Right hindlimb (tissue), 1 donor: ENCODE measurements around the gene MAP3K1.

Experiments used
- DNase-seq: peaks from one replicate; pipeline ENCODE4 v3.0.0-alpha.2; 2018

Gene MAP3K1

DNA sequence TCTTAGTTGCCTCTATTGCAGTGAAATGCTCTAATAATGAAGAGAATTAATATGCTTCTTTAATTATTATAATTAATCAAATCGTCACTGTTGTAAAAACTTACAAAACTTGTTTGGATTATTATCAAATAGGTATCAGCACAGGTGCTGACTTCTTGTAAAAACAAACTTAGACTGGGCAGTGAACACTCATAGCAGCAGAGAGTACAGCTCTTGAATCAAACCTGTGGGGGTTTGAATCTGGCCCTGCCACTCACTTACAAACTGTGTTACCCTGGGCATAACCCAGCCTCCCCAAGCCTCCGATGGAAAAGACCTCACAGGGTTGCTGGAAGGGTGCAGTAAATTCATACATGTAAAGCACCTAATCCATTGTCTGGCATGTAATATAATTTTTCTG, 35.1 kb downstream of the MAP3K1 start:
- no peak for DNase-seq

DNA sequence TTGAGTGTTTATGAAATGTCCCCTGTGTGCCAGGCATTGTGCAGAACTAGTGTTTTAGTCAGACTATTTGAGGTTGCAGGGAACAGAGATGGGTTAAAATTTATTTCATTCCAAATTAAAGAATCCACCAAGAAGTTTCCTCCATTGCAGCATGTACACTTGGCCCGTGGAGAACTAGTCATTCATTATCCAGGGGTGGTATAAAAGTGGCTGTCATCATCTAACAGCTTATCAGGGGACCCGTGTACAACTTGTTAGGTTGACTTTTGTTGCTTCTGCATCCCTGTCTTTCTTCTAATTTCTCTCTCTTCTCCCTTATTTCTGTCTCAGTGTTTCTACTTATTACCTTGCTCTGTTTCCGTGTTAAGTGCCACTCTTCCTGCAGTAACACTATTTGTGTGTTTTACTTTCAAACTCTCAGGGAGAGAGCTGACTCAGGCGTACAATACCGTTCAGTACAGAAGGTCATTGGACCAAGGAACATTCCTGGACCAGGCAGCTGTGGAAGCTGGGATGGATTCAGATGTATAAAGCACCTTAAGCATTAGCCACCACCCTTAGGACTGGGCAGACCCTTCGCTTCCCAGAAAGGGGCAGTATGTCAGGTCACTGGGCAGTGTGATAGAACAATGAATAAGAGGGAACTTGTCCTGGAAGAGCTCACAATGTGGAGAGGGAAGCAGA, 36.1 kb downstream of the MAP3K1 start:
- DNase-seq: no peak

- DNase-seq: no peak
Observed at GRCh38 chr5:56852228-56853000, 37.1 kb downstream of the MAP3K1 start.

GRCh38 chr5:56853698-56854097, 38.3 kb downstream of the MAP3K1 start:
- no peak for DNase-seq

DNA sequence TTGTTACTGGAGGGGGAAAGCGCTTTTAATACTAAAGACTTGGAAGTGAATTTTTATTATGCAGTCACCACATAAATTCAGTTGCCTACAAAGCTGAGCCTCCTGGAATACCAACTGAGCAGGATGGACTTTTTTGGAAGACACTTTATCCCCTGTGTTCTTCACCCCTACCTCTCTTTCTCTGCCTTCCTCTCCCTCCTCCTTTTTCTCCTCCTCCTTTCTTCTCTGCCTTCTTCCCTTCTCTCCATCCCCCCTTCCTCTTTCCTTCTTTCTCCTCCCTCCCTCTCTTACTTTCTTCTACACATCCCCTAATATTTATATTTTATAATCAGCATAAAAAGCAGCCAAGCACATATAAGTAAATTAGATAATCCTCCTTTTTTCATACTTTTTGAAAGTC, 39.6 kb downstream of the MAP3K1 start:
- no peak for DNase-seq

DNA sequence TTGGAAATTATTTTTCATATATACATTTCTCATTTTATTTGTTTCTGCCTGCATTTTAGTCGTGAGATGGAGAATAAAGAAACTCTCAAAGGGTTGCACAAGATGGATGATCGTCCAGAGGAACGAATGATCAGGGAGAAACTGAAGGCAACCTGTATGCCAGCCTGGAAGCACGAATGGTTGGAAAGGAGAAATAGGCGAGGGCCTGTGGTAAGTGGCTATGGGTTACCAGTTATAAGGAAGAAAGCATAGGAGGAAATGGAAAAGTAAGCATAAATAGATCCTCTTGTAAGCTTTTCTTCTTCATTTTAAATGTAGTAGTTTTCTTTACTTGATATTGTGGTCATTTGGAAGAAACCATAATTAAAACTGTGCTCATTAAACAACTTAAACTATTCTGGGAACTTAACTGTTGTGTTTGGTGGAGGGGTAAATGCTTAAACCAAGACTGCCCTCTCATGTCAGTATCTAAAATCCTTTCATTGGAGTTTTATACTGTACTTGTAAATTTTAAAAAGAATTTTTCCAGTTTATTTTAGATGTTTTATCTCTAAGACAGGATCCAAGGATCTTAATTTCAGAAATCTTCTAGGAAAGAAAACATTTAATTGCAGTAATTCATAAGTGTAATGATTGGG, 41.3 kb downstream of the MAP3K1 start:
- no peak for DNase-seq

GRCh38 chr5:56858777-56859442, 43.6 kb downstream of the MAP3K1 start:
- DNase-seq: no peak

GRCh38 chr5:56861893-56862485, 46.6 kb downstream of the MAP3K1 start:
- DNase-seq: no peak

- DNase-seq: no peak
Observed at GRCh38 chr5:56862909-56863308, 47.6 kb downstream of the MAP3K1 start.

- DNase-seq: no peak
Observed at GRCh38 chr5:56871777-56872176, 56.4 kb downstream of the MAP3K1 start.

- no peak for DNase-seq
Observed at GRCh38 chr5:56873056-56873455, 57.7 kb downstream of the MAP3K1 start.

DNA sequence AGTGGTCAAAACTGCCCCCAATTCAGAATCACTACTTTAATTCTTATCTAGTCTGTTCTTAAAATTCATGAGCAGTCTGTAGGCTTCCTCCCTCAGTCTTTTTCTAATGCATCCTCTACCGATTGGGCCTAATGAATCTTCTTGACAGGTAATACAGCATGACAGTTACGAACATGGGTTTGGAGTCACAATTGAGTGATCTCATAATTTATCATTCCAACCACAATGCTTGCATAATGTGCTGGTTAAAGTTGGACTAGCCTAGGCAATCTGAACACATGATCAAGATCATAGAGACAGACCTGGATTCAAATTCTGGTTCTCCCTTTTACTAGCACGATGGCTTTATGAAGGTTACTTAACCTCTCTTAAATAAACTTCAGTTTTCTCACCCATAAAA, 61.0 kb downstream of the MAP3K1 start:
- DNase-seq: no peak

DNA sequence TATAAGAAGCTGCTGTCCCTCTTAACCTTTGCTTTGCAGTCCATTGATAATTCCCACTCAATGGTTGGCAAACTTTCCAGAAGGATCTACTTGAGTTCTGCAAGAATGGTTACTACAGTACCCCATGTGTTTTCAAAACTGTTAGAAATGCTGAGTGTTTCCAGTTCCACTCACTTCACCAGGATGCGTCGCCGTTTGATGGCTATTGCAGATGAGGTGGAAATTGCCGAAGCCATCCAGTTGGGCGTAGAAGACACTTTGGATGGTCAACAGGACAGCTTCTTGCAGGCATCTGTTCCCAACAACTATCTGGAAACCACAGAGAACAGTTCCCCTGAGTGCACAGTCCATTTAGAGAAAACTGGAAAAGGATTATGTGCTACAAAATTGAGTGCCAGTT, 66.2 kb downstream of the MAP3K1 start:
- no peak for DNase-seq

DNA sequence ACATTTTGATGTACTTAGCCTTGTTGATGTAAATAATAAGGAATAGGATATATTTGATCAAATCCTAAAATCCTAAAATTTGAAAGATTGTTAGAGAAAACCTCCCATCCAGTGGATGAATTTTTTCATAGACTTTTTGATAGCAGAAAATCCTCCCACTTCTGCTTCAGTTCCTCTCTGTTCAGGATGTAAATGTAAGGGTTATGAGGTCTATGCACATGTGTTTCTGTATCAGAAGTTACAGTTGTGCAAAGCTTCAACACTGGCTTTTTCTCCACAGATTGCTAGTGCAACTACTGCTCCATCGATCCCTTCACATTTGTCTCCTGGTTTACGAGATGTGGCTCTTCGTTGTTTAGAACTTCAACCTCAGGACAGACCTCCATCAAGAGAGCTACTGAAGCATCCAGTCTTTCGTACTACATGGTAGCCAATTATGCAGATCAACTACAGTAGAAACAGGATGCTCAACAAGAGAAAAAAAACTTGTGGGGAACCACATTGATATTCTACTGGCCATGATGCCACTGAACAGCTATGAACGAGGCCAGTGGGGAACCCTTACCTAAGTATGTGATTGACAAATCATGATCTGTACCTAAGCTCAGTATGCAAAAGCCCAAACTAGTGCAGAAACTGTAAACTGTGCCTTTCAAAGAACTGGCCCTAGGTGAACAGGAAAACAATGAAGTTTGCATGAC, 78.1 kb downstream of the MAP3K1 start:
- no peak for DNase-seq

DNA sequence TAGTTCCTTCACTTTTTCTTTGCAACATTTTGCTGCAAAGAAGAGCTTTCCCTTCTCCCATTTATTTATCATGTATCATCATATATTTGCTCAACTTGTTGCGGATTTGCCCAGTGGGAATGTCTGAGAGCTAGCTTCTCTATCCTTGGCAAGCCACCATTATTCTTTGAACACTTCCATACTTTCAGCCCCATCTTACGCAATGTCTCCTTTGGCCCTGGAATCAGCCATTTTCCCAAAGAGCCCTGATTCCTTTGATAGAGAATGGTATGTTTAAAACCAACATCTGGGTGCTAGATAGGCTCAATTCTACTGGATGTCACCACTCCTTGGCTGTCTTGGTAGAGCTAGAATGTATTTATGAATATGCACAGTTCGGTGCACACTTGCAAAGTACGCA, 81.4 kb downstream of the MAP3K1 start:
- no peak for DNase-seq

DNA sequence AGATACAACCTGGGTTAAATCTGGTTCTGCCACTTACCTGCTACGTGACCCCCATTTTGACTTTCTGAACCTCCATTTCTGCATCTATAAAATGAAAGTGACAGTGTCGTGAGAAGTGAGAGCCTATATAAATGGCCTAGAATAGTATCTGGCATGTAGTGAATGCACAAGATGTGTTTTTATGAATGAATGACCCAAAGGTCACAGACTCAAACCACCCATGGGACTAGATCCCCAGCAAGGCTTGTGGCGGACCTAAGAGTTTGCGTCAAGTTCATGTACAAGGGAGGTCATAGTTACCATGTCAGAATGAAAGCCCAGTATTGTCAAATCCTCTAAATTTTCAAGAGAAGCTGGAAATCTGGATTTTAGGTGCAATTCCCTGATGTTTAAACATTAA, 82.9 kb downstream of the MAP3K1 start:
- no peak for DNase-seq

DNA sequence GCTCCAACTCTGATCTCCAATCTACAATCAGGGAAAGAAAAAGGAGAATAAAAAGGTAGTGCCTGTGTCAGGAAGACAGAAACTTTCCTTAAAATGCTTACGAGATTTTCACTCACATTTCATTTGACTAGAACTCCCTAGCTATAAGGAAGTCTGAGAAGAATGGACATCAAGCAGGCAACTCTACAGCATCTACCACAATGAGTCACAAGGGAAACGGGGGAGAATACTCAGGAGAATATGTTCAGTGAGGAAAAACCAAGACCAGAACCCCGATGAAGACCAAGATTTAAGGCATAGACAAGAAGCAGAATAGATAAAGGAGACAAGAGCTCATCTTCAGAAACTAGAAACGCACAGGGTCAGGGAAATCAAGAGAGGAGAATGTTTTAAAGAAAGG, 85.0 kb downstream of the MAP3K1 start:
- DNase-seq: no peak

GRCh38 chr5:56900858-56901578, 85.7 kb downstream of the MAP3K1 start:
- no peak for DNase-seq

- DNase-seq: no peak
Observed at GRCh38 chr5:56908942-56909293, 93.6 kb downstream of the MAP3K1 start.

GRCh38 chr5:56909294-56910209, 94.2 kb downstream of the MAP3K1 start, which contains the start of gene SETD9:
TSS of gene SETD9 (plus strand) at chr5:56909596. CDS start at chr5:56909646, 50 bp downstream.
- peak; percentile 99 for DNase-seq
